ENCODE data around the gene SPATA3.
"Not testable (repeated sequence)": the region's sequence is repeated elsewhere in the genome, so short reads cannot be mapped to it uniquely, and the experiment has no call there.

DNA sequence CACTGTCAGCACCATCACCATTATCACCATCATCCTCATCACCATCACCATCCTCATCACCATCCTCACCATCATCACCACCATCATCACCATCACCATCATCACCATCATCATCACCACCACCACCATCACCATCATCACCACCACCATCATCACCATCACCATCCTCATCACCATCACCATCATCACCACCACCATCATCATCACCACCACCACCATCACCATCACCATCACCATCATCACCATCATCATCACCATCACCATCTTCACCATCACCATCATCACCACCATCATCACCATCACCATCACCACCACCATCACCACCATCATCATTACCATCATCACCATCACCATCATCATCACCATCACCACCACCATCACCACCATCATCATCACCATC, 9.0 kb downstream of the SPATA3 start:
- TF ChIP-seq, protein P1, sequence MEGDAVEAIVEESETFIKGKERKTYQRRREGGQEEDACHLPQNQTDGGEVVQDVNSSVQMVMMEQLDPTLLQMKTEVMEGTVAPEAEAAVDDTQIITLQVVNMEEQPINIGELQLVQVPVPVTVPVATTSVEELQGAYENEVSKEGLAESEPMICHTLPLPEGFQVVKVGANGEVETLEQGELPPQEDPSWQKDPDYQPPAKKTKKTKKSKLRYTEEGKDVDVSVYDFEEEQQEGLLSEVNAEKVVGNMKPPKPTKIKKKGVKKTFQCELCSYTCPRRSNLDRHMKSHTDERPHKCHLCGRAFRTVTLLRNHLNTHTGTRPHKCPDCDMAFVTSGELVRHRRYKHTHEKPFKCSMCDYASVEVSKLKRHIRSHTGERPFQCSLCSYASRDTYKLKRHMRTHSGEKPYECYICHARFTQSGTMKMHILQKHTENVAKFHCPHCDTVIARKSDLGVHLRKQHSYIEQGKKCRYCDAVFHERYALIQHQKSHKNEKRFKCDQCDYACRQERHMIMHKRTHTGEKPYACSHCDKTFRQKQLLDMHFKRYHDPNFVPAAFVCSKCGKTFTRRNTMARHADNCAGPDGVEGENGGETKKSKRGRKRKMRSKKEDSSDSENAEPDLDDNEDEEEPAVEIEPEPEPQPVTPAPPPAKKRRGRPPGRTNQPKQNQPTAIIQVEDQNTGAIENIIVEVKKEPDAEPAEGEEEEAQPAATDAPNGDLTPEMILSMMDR (IDR thresholded peaks at IDR 0.05), result not testable (repeated sequence)
- not testable (repeated sequence) for TF ChIP-seq POLR2A (IDR thresholded peaks at IDR 0.05)
